Activated CD4-positive, alpha-beta T cell treated with anti-CD3 and anti-CD28 coated beads, Interleukin-2, amount 50 U/mL, for 16 hours (primary cell): ENCODE results near the gene CSNK1A1L.
A peak's percentile ranks its signal among the peaks of the same experiment; 100 is the strongest.

ENCODE experiments used
- DNase-seq: peaks from one replicate; pipeline ENCODE4 v3.0.0-alpha.2; 2020

The CSNK1A1L gene

GRCh38 chr13:37105251-37105714 is at the start of gene CSNK1A1L:
TSS of gene CSNK1A1L (minus strand) at chr13:37105664. CDS start at chr13:37105256, 408 bp downstream.
- no peak for DNase-seq

- DNase-seq = no peak
These were observed 43.9 kb upstream of the CSNK1A1L start for GRCh38 chr13:37149380-37149779.

- no peak for DNase-seq
These were observed 43.0 kb upstream of the CSNK1A1L start for GRCh38 chr13:37148501-37148900.

- DNase-seq = no peak
These were observed 39.2 kb upstream of the CSNK1A1L start for GRCh38 chr13:37144661-37145060.

GRCh38 chr13:37143911-37144310 is 38.4 kb upstream of the CSNK1A1L start:
- no peak for DNase-seq

- DNase-seq = no peak
These were observed 37.4 kb upstream of the CSNK1A1L start for GRCh38 chr13:37142877-37143276.

- DNase-seq = no peak
These were observed 35.5 kb upstream of the CSNK1A1L start for GRCh38 chr13:37141011-37141410.

GRCh38 chr13:37139356-37139755 is 33.9 kb upstream of the CSNK1A1L start:
- DNase-seq = no peak

- DNase-seq = no peak
These were observed 33.5 kb upstream of the CSNK1A1L start for GRCh38 chr13:37138926-37139325.

- DNase-seq = no peak
These were observed 32.7 kb upstream of the CSNK1A1L start for GRCh38 chr13:37138169-37138568.

- no peak for DNase-seq
These were observed 31.2 kb upstream of the CSNK1A1L start for GRCh38 chr13:37136633-37137032.

- no peak for DNase-seq
These were observed 30.7 kb upstream of the CSNK1A1L start for GRCh38 chr13:37136187-37136586.

GRCh38 chr13:37134411-37135041 is 29.1 kb upstream of the CSNK1A1L start:
- DNase-seq = no peak

- DNase-seq = no peak
These were observed 26.7 kb upstream of the CSNK1A1L start for GRCh38 chr13:37132211-37132610.

GRCh38 chr13:37131092-37131491 is 25.6 kb upstream of the CSNK1A1L start:
- no peak for DNase-seq

GRCh38 chr13:37129866-37130265 is 24.4 kb upstream of the CSNK1A1L start:
- DNase-seq = no peak

GRCh38 chr13:37127691-37128241 is 22.3 kb upstream of the CSNK1A1L start:
- no peak for DNase-seq

- DNase-seq = no peak
These were observed 17.9 kb upstream of the CSNK1A1L start for GRCh38 chr13:37123337-37123736.

- no peak for DNase-seq
These were observed 12.6 kb upstream of the CSNK1A1L start for GRCh38 chr13:37118016-37118415.

GRCh38 chr13:37114250-37114649 is 8.8 kb upstream of the CSNK1A1L start:
- no peak for DNase-seq

- DNase-seq = no peak
These were observed 8.1 kb upstream of the CSNK1A1L start for GRCh38 chr13:37113534-37113933.

GRCh38 chr13:37109051-37109678 is 3.7 kb upstream of the CSNK1A1L start:
- DNase-seq = peak; percentile 6

GRCh38 chr13:37107868-37108267 is 2.4 kb upstream of the CSNK1A1L start:
- no peak for DNase-seq

- no peak for DNase-seq
These were observed 2.0 kb upstream of the CSNK1A1L start for GRCh38 chr13:37107456-37107855.
